GM18507 (cell line): ENCODE results near the gene SLC41A1.
"Not testable (repeated sequence)": the region's sequence is repeated elsewhere in the genome, so short reads cannot be mapped to it uniquely, and the experiment has no call there.

Source experiments
- DNase-seq: peaks from one replicate; pipeline ENCODE4 v3.0.0; 2011; ENCODE audit warnings: low read depth; ENCODE audit not compliant: insufficient read length; ENCODE audit errors: extremely low spot score
- FAIRE-seq: peaks from 2 replicates; lab custom pipeline; 2011; peaks lifted over from hg19 to GRCh38; lab: Jason Lieb, UNC

The SLC41A1 gene

DNA sequence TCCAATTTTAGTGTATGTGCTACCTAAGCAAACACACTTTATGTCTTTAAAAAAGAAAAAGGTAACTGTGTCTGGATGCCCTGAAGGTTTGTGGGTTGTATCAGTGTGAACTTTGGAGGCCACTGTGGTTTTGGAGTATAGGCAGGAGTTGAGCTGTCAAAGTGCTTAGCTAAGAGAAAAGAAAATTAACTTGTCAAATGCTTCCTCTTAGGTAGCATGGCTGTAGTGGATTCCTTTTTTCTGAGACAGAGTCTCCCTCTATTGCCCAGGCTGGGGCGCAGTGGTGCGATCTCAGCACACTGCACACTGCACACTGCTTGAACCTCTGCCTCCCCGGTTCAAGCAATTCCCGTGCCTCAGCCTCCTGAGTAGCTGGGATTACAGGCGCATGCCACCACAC is 11.2 kb upstream of the SLC41A1 start:
- DNase-seq (no peak), FAIRE-seq (no peak)

DNA sequence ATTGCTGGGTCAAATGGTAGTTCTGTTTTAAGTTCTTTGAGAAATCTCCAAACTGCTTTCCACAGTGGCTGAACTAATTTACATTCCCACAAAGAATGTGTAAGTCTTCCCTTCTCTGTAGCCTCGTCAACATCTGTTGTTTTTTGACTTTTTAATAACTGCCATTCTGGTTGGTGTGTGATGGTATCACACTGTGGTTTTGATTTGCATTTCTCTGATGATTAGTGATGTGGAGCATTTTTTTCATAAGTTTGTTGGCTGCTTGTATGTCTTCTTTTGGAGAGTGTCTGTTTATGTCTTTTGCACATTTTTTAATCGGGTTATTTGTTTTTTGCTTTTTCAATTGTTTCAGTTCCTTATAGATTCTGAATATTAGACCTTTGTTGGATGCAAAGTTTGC is 10.3 kb upstream of the SLC41A1 start:
- not testable (repeated sequence) for DNase-seq
- peak; percentile 83 for FAIRE-seq

DNA sequence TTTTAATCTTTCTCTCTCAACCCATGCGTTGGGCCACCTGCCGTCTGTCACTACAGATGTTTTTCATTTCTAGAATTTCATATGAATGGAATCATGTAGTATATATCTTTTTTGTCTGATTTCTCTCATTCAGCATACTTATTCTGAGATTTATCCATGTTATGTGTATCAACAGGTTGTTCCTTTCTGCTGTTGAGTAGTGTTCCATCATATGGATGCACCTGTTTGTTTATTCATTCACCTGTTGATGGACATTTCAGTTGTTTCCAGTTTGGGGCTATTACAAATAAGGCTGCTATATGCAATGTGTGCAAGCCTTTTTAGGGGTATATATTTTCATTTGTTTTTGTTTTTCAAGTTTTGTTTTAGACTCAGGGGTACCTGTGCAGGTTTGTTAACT is 9.4 kb upstream of the SLC41A1 start:
- no peak for FAIRE-seq

DNA sequence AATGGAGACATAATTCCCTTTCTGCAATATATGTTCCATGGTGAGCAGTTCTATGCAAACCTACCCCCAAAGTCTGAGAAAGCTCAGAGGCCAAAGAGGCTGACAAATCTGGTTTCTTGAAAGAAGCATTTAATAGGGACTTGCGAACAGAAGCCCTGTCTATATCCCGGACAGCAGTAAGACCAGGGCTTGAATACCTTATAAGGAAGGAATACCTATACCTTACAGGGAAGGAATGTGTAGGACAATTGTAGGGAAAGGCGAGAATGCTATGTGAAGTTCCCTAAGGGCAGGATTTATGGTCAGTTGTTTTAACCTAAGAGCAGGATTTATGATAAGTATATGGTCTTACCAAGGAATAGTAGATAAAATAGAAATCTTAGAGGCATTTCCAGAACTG is 5.0 kb upstream of the SLC41A1 start:
- DNase-seq (no peak), FAIRE-seq (no peak)

More for the DNA sequence above, 9.4 kb upstream of the SLC41A1 start:
- no peak for DNase-seq

GRCh38 chr1:205817364-205817763 is 4.4 kb upstream of the SLC41A1 start:
- FAIRE-seq, result no peak

GRCh38 chr1:205813755-205814058 is 709 bp upstream of the SLC41A1 start:
- FAIRE-seq (no peak), DNase-seq (no peak)

More at GRCh38 chr1:205817364-205817763, 4.4 kb upstream of the SLC41A1 start:
- DNase-seq, result no peak

- DNase-seq (no peak), FAIRE-seq (no peak)
Observed at GRCh38 chr1:205812271-205812877, 624 bp downstream of the SLC41A1 start.

GRCh38 chr1:205811660-205812059 is 1.3 kb downstream of the SLC41A1 start:
- DNase-seq (no peak), FAIRE-seq (no peak)

GRCh38 chr1:205810448-205811157 is 2.4 kb downstream of the SLC41A1 start:
- DNase-seq (no peak), FAIRE-seq (no peak)

DNA sequence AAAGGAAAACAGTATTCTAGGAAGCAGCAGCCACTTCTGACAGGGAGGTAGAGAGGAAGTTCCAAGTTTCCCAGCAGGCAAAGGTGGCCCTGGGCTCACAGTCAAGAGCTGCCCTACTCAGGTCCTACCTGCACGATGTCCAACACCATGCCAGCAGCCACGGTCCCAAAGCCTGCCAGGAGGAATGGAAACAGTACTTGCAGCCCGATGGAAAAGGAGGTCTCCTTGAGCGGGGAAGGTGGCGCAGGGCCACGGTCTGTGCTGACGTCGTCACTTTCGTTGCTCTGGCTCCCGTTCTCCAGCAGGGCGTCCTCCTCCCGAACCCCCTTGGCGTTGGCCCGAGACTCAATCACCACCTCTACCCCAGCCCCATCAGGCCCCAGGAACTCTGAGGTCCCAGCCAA is 3.1 kb downstream of the SLC41A1 start:
- no peak for FAIRE-seq

DNA sequence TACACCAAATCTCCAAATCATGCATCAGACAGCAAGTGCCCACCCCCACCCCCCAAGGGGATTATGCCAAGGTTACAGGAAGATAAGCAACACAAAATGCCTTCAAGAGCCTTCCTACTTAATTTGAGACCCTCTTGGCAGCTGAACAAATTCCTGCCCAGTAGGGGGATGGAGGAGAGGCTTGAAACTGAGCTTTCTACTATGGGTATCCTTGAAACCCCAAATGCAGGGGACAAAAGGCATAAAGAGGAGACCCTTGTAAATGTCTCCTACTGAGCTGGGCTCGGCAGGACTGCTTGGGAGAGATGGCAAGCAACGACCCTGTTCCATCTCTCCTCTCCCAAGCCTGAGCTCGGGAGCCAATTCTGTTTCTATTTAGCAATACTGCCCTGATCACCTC is 3.5 kb downstream of the SLC41A1 start:
- FAIRE-seq (no peak), DNase-seq (no peak)

More for the DNA sequence above, 3.1 kb downstream of the SLC41A1 start:
- no peak for DNase-seq

DNA sequence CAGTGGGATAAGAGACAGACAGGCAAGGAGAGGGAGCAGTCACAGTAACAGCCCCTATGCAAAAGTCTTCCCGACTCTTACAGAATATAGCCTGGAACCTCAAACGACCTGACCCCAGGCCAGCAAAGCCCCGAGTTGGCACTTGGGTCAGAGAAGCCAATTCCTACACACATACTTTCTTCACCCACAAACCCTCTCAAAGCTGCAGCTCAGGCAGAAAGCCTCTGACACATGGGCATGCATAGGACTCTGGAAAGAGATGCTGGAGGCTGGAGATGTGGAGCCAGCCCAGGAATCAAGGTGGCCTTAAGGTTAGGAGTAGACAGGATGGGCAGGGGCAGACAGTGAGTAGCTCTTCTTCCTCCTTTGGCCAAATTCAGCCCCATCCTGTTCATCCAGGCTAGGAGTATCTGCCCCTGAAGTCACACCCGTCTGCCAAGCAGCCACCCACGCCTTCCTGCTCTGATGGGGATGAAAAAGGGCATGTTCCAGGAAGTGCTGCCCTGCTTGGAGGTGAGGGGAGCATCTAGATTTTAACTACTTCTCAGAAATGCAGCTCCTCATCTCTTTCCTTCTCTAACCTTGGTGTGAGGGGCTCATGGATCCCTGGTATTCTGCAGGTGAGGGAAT is 7.8 kb downstream of the SLC41A1 start:
- FAIRE-seq, result peak; percentile 60

DNA sequence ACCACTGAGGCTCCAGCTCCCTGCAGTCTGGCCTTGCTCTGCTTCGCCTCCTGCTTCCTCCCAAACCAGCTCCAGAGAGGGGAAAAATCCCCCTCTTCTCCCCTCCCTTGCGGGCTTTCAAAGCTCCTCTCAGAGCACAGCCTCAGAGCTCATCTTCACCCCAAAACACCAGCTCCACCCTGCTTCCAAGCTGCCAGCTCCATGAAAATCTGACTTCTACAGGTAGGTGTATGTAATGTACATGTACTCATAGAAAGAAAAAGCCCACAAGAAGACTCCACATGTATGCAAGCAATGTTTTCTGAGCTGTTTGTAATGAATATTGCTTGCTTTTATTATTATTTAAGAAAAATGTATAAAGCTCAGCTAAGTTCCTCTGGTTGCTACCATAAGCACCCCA is 8.4 kb downstream of the SLC41A1 start:
- no peak for DNase-seq
- FAIRE-seq, result no peak

More for the DNA sequence above, 7.8 kb downstream of the SLC41A1 start:
- DNase-seq, result no peak

DNA sequence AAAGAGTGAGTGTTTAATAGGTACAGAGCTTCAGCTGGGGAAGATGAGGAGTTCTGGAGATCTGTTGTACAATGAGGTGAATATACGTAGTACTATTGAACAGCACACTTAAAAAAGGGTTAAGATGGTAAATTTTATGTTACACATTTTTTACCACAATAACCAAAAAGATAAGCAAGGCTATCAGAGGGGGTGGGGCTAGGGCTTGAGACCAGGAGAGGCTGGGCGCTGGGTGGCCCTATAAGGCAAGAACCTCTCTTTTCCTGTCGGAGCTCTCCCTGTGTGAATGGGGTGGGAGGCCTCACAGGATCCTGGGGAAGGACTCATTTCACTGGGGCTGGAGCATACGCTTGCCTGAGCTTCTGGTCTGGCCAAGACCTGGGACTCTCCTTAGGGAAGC is 9.0 kb downstream of the SLC41A1 start:
- FAIRE-seq (no peak), DNase-seq (no peak)

- no peak for FAIRE-seq
- no peak for DNase-seq
Observed at GRCh38 chr1:205802060-205802459, 10.9 kb downstream of the SLC41A1 start.

GRCh38 chr1:205800981-205801703 is 11.9 kb downstream of the SLC41A1 start:
- no peak for FAIRE-seq
- DNase-seq, result no peak

DNA sequence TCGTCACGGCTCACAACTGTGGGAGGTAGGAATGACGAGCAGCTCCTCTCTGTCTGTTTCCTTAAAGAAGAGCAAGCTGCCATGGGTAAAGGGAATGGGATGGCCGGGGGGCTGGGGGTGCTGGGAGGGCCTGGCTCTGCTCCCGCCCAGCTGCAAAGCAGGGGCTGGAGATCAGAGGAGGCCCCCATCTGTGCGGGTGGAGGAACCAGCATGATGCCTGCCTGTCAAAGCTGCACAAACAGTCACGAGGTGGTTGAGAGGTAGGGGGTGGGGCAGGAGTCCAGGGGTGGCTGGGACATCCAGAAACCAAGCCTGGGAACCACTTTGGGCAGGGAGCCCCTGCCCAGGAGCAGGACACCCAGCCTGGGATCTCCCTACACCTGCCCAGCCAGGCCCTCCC is 12.6 kb downstream of the SLC41A1 start:
- FAIRE-seq (no peak), DNase-seq (no peak)

- FAIRE-seq (no peak), DNase-seq (no peak)
Observed at GRCh38 chr1:205798577-205798976, 14.4 kb downstream of the SLC41A1 start.

DNA sequence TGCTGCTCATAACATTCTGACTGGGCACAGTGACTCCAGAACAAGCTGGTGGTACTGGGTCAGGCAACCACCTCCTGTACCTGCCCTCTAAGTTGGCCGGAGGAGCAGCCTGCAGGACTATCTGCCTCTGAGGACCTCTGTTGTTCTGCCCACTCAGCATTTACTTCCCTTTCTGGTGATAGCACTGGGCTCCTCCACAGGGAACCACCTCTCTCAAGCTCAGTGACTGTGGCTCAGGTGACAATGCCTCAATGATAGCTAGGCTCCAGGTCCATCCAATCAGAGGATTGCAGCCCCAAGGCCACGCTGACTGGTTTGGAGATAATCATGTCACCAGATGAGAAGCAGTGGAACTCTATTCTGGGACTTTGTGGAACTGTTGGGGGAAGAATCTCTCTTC is 15.8 kb downstream of the SLC41A1 start:
- FAIRE-seq, result no peak
- DNase-seq, result no peak

GRCh38 chr1:205794011-205794730 is 18.8 kb downstream of the SLC41A1 start:
- DNase-seq, result no peak
- FAIRE-seq, result peak; percentile 31
